PC-3 (cell line): ENCODE measurements around the gene KRTAP8-1. TPM values are rescaled to one million over a fixed set of nuclear protein-coding genes. Genes with fewer than 3 reads are reported as not detected.

Experiments
- ATAC-seq: fragments of 200-7000 bp; cut with Tn5 transposase; 2 replicates; pipeline ENCODE4 v1.9.1; 2020; ENCODE audit warnings: mild to moderate bottlenecking, moderate library complexity
- BruUV-seq: library from RNA; stranded (reverse); fragments of 400-500 nt; replicated peaks from 2 replicates; lab custom pipeline; 2021; lab: Mats Ljungman, UMichigan
- CTCF ChIA-PET: fragments of 300-600 bp; sonication (Branson Sonifier 250); formaldehyde crosslinking; loops from one replicate; lab custom pipeline; 2022; ENCODE audit warnings: antibody characterized with exemption; lab: Charles Lee
- POLR2A ChIA-PET: fragments of 300-600 bp; sonication (Branson Sonifier 250); formaldehyde crosslinking; loops from one replicate; lab custom pipeline; 2022; ENCODE audit warnings: antibody characterized with exemption; ENCODE audit not compliant: unreplicated experiment; lab: Charles Lee
- DNase-seq: peaks from one replicate; pipeline ENCODE4 v3.0.0-alpha.2; 2015
- H2AFZ ChIP-seq: fragments of 300-600 bp; sonication (generic); 2 replicates; pipeline ENCODE4 v1.6.0; 2016; ENCODE audit warnings: antibody characterized with exemption, low read length
- H3F3A ChIP-seq: fragments of 300-600 bp; sonication (generic); one replicate; pipeline ENCODE4 v1.6.0; 2017; ENCODE audit warnings: antibody characterized with exemption, low read length, control low read depth, mild to moderate bottlenecking; ENCODE audit not compliant: unreplicated experiment
- H3K27ac ChIP-seq: fragments of 300-600 bp; sonication (generic); 2 replicates; pipeline ENCODE4 v1.5.1; 2016; ENCODE audit warnings: mild to moderate bottlenecking, low read length
- H3K27me3 ChIP-seq: fragments of 300-600 bp; sonication (generic); 2 replicates; pipeline ENCODE4 v1.6.1; 2016; ENCODE audit warnings: low read length, mixed read lengths
- H3K36me3 ChIP-seq: fragments of 300-600 bp; sonication (generic); 2 replicates; pipeline ENCODE4 v1.6.1; 2016; ENCODE audit warnings: low read depth, mixed run types, low read length, mixed read lengths
- H3K4me1 ChIP-seq: fragments of 300-600 bp; sonication (generic); 2 replicates; pipeline ENCODE4 v1.5.1; 2016; ENCODE audit warnings: low read length; ENCODE audit not compliant: insufficient read depth
- H3K4me2 ChIP-seq: fragments of 300-600 bp; sonication (generic); 2 replicates; pipeline ENCODE4 v1.6.0; 2016; ENCODE audit warnings: low read length
- H3K4me3 ChIP-seq: fragments of 300-600 bp; sonication (generic); 2 replicates; pipeline ENCODE4 v1.5.1; 2016; ENCODE audit warnings: mild to moderate bottlenecking, low read length, mixed read lengths
- H3K79me2 ChIP-seq: fragments of 300-600 bp; sonication (generic); 2 replicates; pipeline ENCODE4 v1.6.1; 2017; ENCODE audit warnings: low read length, mixed read lengths
- H3K9ac ChIP-seq: fragments of 300-600 bp; sonication (generic); 2 replicates; pipeline ENCODE4 v1.6.0; 2016; ENCODE audit warnings: mild to moderate bottlenecking, low read length
- H3K9me2 ChIP-seq: fragments of 300-600 bp; sonication (generic); replicated peaks from 2 replicates; pipeline ENCODE4 v1.6.1; 2016; ENCODE audit warnings: mixed run types, low read length, mixed read lengths
- H3K9me3 ChIP-seq: fragments of 300-600 bp; sonication (generic); 2 replicates; pipeline ENCODE4 v1.6.1; 2016; ENCODE audit warnings: low read length, mixed read lengths
- H4K20me1 ChIP-seq: fragments of 300-600 bp; sonication (generic); 2 replicates; pipeline ENCODE4 v1.6.1; 2016; ENCODE audit warnings: low read length, mixed read lengths
- CTCF ChIP-seq: fragments of 300-600 bp; sonication (generic); conservative IDR thresholded peaks from 2 replicates; pipeline ENCODE4 v1.5.1; 2017; ENCODE audit warnings: antibody characterized with exemption, low read depth, mild to moderate bottlenecking, low read length
- EZH2 ChIP-seq: fragments of 300-600 bp; sonication (generic); IDR thresholded peaks from one replicate; pipeline ENCODE4 v1.6.1; 2017; ENCODE audit warnings: antibody characterized with exemption, mild to moderate bottlenecking, low read length; ENCODE audit not compliant: unreplicated experiment
- EZH2phosphoT487 ChIP-seq: fragments of 300-600 bp; sonication (generic); IDR thresholded peaks from 2 replicates; pipeline ENCODE4 v1.6.1; 2018; ENCODE audit warnings: mild to moderate bottlenecking, antibody characterized with exemption, low read length, borderline replicate concordance
- intact Hi-C: fragments of 100-400 bp; cut with micrococcal nuclease; formaldehyde crosslinking; loops from 2 replicates; pipeline ENCODE4 v1.9.0; 2023
- total RNA-seq: library from RNA; depleted of rRNA; stranded (reverse); fragments of >200 nt; gene quantifications from 2 replicates; pipeline ENCODE4 v1.2.3, GENCODE V29; 2014

Gene KRTAP8-1
- total RNA-seq, 1 experiment from 2014 or later, result not detected

GRCh38 chr21:30831194-30831765 lies 18.2 kb upstream of the KRTAP8-1 start:
- Histone ChIP-seq H3K9me2 (no peaks in the 10 kb centered on the region), H3K4me2 (no peak overlapping the region), H3K27ac (no peak overlapping the region), H3K36me3 (no peaks in the 10 kb centered on the region), H3K9me3 (no peaks in the 10 kb centered on the region), H3K79me2 (no peaks in the 10 kb centered on the region), H2AFZ (no peak overlapping the region), H3K27me3 (peaks cover 41% of the 10 kb centered on the region), H3K9ac (no peak overlapping the region), H3F3A (no peaks in the 10 kb centered on the region), H3K4me3 (no peak overlapping the region), H3K4me1 (no peaks in the 10 kb centered on the region), H4K20me1 (no peaks in the 10 kb centered on the region)
- ChIA-PET POLR2A (no interaction called here), CTCF (no interaction called here)
- intact Hi-C loops, result loop anchor here (1.0 kb wide), 1 partner anchor 255 kb away; no protein-coding TSS in a partner anchor
- TF ChIP-seq CTCF (peak; percentile 83), EZH2phosphoT487 (no peak)
- BruUV-seq, result no TSS peak
- DNase-seq (peak; percentile 76), ATAC-seq (peak; percentile 48)

GRCh38 chr21:30829659-30830058 lies 16.6 kb upstream of the KRTAP8-1 start, which contains the start of gene KRTAP7-1:
Gene KRTAP7-1 (minus strand): TSS chr21:30829759. CDS start chr21:30829698, 61 bp downstream.
- no peaks in the 10 kb centered on the region for H4K20me1 ChIP-seq
- no peak for TF ChIP-seq EZH2phosphoT487
- TF ChIP-seq CTCF, result no peak
- no peak for TF ChIP-seq EZH2
- no peak within 1 kb of the TSS for H3K4me2 ChIP-seq
- H3K79me2 ChIP-seq, result no peaks in the 10 kb centered on the region
- no peak within 1 kb of the TSS for H3K27ac ChIP-seq
- H3K9me3 ChIP-seq, result no peaks in the 10 kb centered on the region
- no peak within 1 kb of the TSS for H2AFZ ChIP-seq
- no peaks in the 10 kb centered on the region for H3F3A ChIP-seq
- H3K36me3 ChIP-seq, result no peaks in the 10 kb centered on the region
- ATAC-seq (no peak), DNase-seq (no peak)
- ChIA-PET POLR2A (no interaction called here), CTCF (no interaction called here)
- H3K9ac ChIP-seq, result no peak within 1 kb of the TSS
- intact Hi-C loops, result no loop called here
- peaks cover 32% of the 10 kb centered on the region for H3K27me3 ChIP-seq
- H3K4me1 ChIP-seq, result no peaks in the 10 kb centered on the region
- H3K4me3 ChIP-seq, result no peak within 1 kb of the TSS
- BruUV-seq, result no TSS peak
- H3K9me2 ChIP-seq, result no peaks in the 10 kb centered on the region

- H3K9me2 ChIP-seq, result no peaks in the 10 kb centered on the region
- TF ChIP-seq CTCF, result no peak
- no peak for TF ChIP-seq EZH2
- no peak for TF ChIP-seq EZH2phosphoT487
- no peaks in the 10 kb centered on the region for H3K36me3 ChIP-seq
- BruUV-seq, result no TSS peak
- DNase-seq, result no peak
- no peak overlapping the region for H3K4me3 ChIP-seq
- H3K4me1 ChIP-seq, result no peaks in the 10 kb centered on the region
- H4K20me1 ChIP-seq, result no peaks in the 10 kb centered on the region
- H3K4me2 ChIP-seq, result no peak overlapping the region
- CTCF ChIA-PET, result interaction anchor here (0.6 kb wide), 1 partner anchor 12 kb away, joined by 8 read pairs; no protein-coding TSS in a partner anchor
- H3K9me3 ChIP-seq, result no peaks in the 10 kb centered on the region
- H3K27ac ChIP-seq, result no peak overlapping the region
- H2AFZ ChIP-seq, result no peak overlapping the region
- POLR2A ChIA-PET, result no interaction called here
- H3K9ac ChIP-seq, result no peak overlapping the region
- peaks cover 52% of the 10 kb centered on the region for H3K27me3 ChIP-seq
- H3K79me2 ChIP-seq, result no peaks in the 10 kb centered on the region
- no peak for ATAC-seq
- H3F3A ChIP-seq, result no peaks in the 10 kb centered on the region
- intact Hi-C loops, result no loop called here
These were observed 6.0 kb upstream of the KRTAP8-1 start for GRCh38 chr21:30818837-30819610.
